Activated naive CD4-positive, alpha-beta T cell treated with anti-CD3 and anti-CD28 coated beads, Interleukin-2, amount 10 ng/mL, durations not matched to agents 7 days and 5 days (primary cell): ENCODE results near the gene BARX2.
A peak's percentile ranks its signal among the peaks of the same experiment; 100 is the strongest.
"Not testable (repeated sequence)": the region's sequence is repeated elsewhere in the genome, so short reads cannot be mapped to it uniquely, and the experiment has no call there.

Source experiments
- CTCF ChIA-PET: fragments of 350-600 bp; sonication (Branson Sonifier 250); formaldehyde crosslinking; loops from one replicate; lab custom pipeline; 2021; ENCODE audit warnings: antibody characterized with exemption; lab: Charles Lee
- DNase-seq: peaks from one replicate; pipeline ENCODE4 v3.0.0-alpha.2; 2020
- H3K27ac Mint-ChIP-seq: one replicate; pipeline ENCODE4 v1.8.0; 2021; ENCODE audit warnings: mild to moderate bottlenecking, moderate library complexity, mixed read lengths
- H3K27me3 Mint-ChIP-seq: one replicate; pipeline ENCODE4 v1.8.0; 2021; ENCODE audit warnings: mild to moderate bottlenecking, mixed read lengths
- H3K36me3 Mint-ChIP-seq: one replicate; pipeline ENCODE4 v1.8.0; 2021; ENCODE audit warnings: mixed read lengths
- H3K4me1 Mint-ChIP-seq: one replicate; pipeline ENCODE4 v1.8.0; 2021; ENCODE audit warnings: mixed read lengths
- H3K4me3 Mint-ChIP-seq: one replicate; pipeline ENCODE4 v1.8.0; 2021; ENCODE audit warnings: mild to moderate bottlenecking, moderate library complexity, mixed read lengths
- H3K9me3 Mint-ChIP-seq: one replicate; pipeline ENCODE4 v1.8.0; 2021; ENCODE audit warnings: mixed read lengths

Gene BARX2, protein sequence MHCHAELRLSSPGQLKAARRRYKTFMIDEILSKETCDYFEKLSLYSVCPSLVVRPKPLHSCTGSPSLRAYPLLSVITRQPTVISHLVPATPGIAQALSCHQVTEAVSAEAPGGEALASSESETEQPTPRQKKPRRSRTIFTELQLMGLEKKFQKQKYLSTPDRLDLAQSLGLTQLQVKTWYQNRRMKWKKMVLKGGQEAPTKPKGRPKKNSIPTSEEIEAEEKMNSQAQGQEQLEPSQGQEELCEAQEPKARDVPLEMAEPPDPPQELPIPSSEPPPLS

DNA sequence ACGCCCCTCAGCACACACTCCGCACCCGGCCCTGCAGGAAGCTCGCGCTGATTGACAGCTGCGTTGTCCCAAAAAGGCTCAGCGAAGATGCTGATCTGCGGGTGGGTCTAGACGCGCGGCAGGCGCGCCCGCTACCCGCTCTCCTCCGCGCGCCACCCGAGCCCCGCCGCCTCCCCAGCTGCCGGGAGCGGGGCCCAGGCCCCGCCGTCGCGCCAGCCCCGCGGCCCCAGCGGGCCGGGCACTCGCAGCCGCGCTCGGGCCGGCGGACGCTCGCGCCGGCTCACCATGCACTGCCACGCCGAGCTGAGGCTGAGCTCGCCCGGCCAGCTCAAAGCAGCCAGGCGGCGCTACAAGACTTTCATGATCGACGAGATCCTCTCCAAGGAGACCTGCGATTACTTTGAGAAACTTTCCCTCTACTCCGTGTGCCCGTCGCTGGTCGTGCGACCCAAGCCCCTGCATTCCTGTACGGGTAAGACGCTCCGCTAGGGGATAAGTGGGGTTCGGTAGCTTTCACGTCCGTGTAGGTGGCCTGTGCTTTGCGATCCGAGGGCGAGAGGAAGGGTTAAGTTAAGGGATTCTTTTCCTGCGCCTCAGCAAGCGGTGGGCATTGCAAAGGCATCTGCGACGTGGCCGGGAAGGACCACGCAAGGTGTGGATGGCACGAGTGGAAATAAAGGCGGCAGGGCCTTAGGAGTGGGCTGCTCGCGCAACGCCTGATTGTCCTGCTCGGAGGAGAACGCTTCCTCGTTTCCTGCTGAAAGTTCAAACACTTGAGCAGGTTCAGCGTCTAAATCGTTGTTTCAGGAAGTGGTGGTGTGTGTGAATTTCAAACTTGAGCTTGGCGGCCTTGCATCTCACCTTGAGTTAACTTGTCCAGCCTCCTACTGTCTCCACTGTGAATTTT, at the start of gene BARX2:
Gene BARX2, plus strand, starts transcription at position 98 of the 907 bp plus-strand sequence. Its CDS starts 188 bp downstream, at position 286.
- no peak within 1 kb of the TSS for H3K27ac Mint-ChIP-seq
- H3K27me3 Mint-ChIP-seq, result peaks cover 75% of the 10 kb centered on the region
- H3K4me1 Mint-ChIP-seq, result peaks cover 29% of the 10 kb centered on the region
- H3K36me3 Mint-ChIP-seq, result no peaks in the 10 kb centered on the region
- CTCF ChIA-PET, result interaction anchor here (0.6 to 2.8 kb wide), 13 partner anchors 9 to 374 kb away, joined by 3 to 23 read pairs (median 5); no protein-coding TSS in a partner anchor
- H3K9me3 Mint-ChIP-seq, result no peaks in the 10 kb centered on the region
- peak within 1 kb of the TSS; percentile 59 for H3K4me3 Mint-ChIP-seq
- DNase-seq, result peak; percentile 48

DNA sequence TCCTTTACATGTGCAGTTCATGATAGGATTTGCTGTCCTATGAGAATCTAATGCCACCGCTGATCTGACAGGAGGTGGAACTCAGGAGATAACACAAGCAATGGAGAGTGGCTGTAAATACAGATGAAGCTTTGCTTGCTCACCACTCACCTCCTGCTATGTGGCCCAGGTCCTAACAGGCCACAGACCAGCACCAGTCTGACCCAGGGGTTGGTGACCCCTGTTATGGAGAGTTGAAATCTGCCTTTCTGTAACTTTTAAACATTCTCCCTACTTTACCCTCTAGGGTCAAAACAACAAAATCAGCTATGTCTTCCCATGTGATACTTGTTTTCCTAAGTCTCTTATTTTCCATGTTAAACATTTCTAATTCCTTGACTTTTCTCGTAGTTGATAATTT, 48.7 kb upstream of the BARX2 start:
- Mint-ChIP-seq H3K27me3 (peaks cover 19% of the 10 kb centered on the region), H3K27ac (no peak overlapping the region), H3K4me3 (no peak overlapping the region), H3K36me3 (no peaks in the 10 kb centered on the region), H3K4me1 (peaks cover 3% of the 10 kb centered on the region), H3K9me3 (no peaks in the 10 kb centered on the region)
- no peak for DNase-seq
- CTCF ChIA-PET, result no interaction called here

DNA sequence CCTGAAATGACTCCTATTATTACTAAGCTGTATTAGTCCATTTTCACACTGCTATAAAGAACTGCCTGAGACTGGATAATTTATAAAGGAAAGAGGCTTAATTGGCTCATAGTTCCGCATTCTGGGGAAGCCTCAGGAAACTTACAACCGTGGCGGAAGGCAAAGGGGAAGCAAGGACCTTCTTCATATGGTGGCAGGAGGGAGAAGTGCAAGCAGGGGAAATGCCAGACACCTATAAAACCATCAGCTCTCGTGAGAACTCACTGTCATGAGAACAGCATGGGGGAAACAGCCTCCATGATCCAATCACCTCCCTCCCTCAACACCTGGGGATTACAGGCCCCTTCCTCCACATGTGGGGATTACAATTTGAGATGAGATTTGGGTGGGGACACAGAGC, 47.9 kb upstream of the BARX2 start:
- H3K27me3 Mint-ChIP-seq, result peaks cover 20% of the 10 kb centered on the region
- CTCF ChIA-PET, result interaction anchor here (1.9 kb wide), 1 partner anchor 210 kb away, joined by 7 read pairs; no protein-coding TSS in a partner anchor
- not testable (repeated sequence) for H3K36me3 Mint-ChIP-seq, H3K9me3 Mint-ChIP-seq, H3K27ac Mint-ChIP-seq, H3K4me3 Mint-ChIP-seq, H3K4me1 Mint-ChIP-seq, DNase-seq

DNA sequence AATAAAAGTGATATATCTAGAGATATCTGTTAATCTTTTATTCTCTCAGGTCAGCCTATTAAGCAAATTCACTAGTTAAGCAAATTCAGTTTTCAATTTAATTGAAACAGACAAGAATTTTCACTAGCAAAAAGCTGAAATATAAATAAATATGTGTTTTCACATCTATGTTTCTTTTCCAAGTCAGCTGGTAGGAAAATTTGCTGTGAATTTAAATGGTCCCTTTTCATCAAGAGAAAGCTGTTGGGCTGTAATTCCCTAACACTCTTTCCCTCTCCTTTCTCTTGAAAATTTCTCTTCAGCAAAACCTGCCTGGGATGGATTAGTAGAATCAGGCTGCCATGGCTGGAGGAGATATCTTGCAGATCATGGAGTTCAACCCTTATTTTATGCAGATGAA, 46.9 kb upstream of the BARX2 start:
- no peak for DNase-seq
- Mint-ChIP-seq H3K4me3 (no peak overlapping the region), H3K36me3 (no peaks in the 10 kb centered on the region), H3K4me1 (peaks cover 5% of the 10 kb centered on the region), H3K27ac (no peak overlapping the region), H3K9me3 (no peaks in the 10 kb centered on the region), H3K27me3 (peaks cover 20% of the 10 kb centered on the region)
- CTCF ChIA-PET, result interaction anchor here (1.9 kb wide), 1 partner anchor 211 kb away, joined by 7 read pairs; no protein-coding TSS in a partner anchor

DNA sequence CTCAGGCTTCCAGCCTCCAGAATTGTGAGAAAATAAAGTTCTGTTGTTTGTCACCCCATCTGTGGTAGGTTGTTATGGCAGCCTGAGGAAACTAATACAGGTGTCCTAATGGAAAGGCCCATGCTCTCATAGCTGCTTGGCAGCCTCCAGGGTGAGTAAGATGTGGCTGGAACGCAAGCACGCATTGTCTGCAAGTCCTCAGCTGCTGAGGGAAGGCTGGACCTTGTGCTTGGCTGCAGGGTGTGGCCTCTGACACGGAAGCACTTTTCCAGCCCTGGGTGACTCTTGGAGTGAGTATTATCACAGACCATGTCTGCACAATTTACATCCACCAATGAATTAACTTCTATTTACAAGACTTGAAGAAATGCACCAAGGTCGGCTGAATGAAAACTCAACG, 44.4 kb upstream of the BARX2 start:
- no peak for DNase-seq
- no peak overlapping the region for H3K4me3 Mint-ChIP-seq
- peaks cover 15% of the 10 kb centered on the region for H3K27me3 Mint-ChIP-seq
- no peak overlapping the region for H3K27ac Mint-ChIP-seq
- H3K36me3 Mint-ChIP-seq, result no peaks in the 10 kb centered on the region
- H3K4me1 Mint-ChIP-seq, result peaks cover 5% of the 10 kb centered on the region
- CTCF ChIA-PET, result interaction anchor here (0.6 to 2.7 kb wide), 15 partner anchors 11 to 446 kb away, joined by 3 to 43 read pairs (median 3); no protein-coding TSS in a partner anchor
- H3K9me3 Mint-ChIP-seq, result no peaks in the 10 kb centered on the region

DNA sequence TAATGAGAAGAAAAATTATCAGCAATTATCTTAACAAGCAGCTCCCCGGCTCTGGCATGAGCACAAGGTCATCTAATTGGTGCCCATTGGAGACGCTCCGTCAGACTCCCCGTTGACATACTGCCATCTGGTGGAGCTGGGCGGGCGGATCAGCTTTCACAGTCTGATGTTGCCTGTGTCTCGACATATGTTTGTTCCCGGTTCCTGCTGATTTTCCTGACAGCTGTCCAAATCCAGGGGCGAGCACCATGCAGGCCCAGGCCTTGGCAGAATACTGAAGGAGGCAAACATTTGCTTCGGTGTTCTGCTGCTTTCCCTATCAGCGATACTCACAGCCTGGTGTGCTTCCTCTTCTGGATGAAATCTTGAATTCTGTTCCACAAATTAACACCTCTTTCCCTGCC, 43.8 kb upstream of the BARX2 start:
- no peaks in the 10 kb centered on the region for H3K9me3 Mint-ChIP-seq
- CTCF ChIA-PET, result interaction anchor here (0.6 to 2.7 kb wide), 16 partner anchors 11 to 447 kb away, joined by 3 to 43 read pairs (median 3); no protein-coding TSS in a partner anchor
- peaks cover 15% of the 10 kb centered on the region for H3K27me3 Mint-ChIP-seq
- no peak overlapping the region for H3K27ac Mint-ChIP-seq
- H3K36me3 Mint-ChIP-seq, result no peaks in the 10 kb centered on the region
- H3K4me1 Mint-ChIP-seq, result peaks cover 5% of the 10 kb centered on the region
- no peak overlapping the region for H3K4me3 Mint-ChIP-seq
- DNase-seq, result peak; percentile 75

DNA sequence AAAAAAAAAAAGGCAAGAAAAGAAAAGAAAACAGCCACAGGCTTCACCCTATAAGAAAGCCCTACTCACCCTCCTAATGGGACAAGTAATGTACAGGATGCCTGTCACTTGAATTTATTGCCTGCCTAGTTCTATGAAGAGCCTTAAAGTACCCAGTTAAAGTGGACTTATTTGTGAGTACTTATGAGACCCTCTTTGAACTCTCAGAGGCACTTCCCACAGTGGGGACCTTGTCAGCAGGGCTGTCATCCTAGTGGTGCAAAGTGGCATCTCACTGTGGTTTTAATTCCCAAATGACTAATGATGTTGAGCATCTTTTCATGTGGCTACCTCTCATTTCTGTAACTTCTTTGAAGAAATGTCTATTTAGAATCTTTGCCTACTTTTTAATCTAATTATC, 41.8 kb upstream of the BARX2 start:
- Mint-ChIP-seq H3K36me3 (no peaks in the 10 kb centered on the region), H3K27ac (no peak overlapping the region), H3K9me3 (no peaks in the 10 kb centered on the region), H3K27me3 (peaks cover 15% of the 10 kb centered on the region), H3K4me3 (no peak overlapping the region), H3K4me1 (peaks cover 5% of the 10 kb centered on the region)
- CTCF ChIA-PET, result interaction anchor here (0.6 to 1.2 kb wide), 5 partner anchors 213 to 1533 kb away, joined by 3 to 4 read pairs (median 3); no protein-coding TSS in a partner anchor
- no peak for DNase-seq

DNA sequence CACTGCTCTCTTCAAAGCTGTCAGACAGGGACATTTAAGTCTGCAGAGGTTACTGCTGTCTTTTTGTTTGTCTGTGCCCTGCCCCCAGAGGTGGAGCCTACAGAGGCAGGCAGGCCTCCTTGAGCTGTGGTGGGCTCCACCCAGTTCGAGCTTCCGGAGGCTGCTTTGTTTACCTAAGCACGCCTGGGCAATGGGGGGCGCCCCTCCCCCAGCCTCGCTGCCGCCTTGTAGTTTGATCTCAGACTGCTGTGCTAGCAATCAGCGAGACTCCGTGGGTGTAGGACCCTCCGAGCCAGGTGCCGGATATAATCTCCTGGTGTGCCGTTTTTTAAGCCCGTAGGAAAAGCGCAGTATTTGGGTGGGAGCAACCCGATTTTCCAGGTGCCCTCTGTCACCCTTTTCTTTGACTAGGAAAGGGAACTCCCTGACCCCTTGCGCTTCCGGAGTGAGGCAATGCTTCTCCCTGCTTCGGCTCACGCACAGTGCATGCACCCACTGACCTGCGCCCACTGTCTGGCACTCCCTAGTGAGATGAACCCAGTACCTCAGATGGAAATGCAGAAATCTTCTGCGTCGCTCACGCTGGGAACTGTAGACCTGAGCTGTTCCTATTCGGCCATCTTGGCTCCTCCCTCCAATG, 31.2 kb upstream of the BARX2 start:
- not testable (repeated sequence) for H3K4me3 Mint-ChIP-seq, H3K4me1 Mint-ChIP-seq, H3K36me3 Mint-ChIP-seq, H3K27ac Mint-ChIP-seq, H3K9me3 Mint-ChIP-seq, H3K27me3 Mint-ChIP-seq
- DNase-seq, result peak; percentile 67
- CTCF ChIA-PET, result interaction anchor here (0.7 to 1.0 kb wide), 2 partner anchors 12 to 400 kb away, joined by 3 to 4 read pairs; no protein-coding TSS in a partner anchor

DNA sequence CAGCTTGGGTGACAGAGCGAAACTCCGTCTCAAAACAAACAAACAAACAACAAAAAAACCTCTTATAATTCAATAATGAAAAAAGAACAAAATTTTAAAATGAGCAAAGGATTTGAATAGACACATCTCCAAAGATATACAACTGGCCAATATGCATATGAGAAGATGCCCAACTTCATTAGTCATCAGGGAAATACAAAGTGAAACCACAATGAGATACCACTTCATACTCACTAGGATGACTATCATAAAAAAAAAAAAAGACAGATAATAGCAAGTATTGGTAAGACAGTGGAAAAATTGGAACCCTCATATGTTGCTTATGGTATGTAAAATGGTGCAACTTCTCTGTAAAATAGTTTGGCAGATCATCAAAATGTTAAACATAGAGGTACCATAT, 28.7 kb upstream of the BARX2 start:
- peaks cover 7% of the 10 kb centered on the region for H3K4me1 Mint-ChIP-seq
- H3K27me3 Mint-ChIP-seq, result no peaks in the 10 kb centered on the region
- DNase-seq, result no peak
- no peak overlapping the region for H3K27ac Mint-ChIP-seq
- CTCF ChIA-PET, result no interaction called here
- no peak overlapping the region for H3K4me3 Mint-ChIP-seq
- no peaks in the 10 kb centered on the region for H3K36me3 Mint-ChIP-seq
- no peaks in the 10 kb centered on the region for H3K9me3 Mint-ChIP-seq

DNA sequence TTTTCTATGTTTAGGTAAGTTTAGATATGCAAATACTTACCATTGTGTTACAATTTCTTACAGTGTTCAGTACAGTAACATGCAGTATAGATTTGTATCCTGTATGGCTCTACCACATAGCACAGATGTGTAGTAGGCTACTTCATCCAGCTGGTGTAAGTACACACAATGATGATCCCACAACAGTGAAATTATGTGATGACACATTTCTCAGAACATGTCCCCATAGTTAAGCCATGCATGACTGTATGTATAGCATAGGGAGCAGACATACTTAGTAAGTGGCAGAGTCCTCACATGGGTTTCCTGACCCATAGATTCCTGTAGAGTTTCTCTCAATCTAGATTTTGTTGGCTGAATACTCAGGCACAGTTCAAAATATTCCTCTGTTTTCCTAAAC, 26.8 kb upstream of the BARX2 start:
- Mint-ChIP-seq H3K9me3 (no peaks in the 10 kb centered on the region), H3K4me1 (peaks cover 7% of the 10 kb centered on the region), H3K36me3 (no peaks in the 10 kb centered on the region), H3K4me3 (no peak overlapping the region), H3K27me3 (peaks cover 8% of the 10 kb centered on the region), H3K27ac (no peak overlapping the region)
- CTCF ChIA-PET, result no interaction called here
- no peak for DNase-seq

DNA sequence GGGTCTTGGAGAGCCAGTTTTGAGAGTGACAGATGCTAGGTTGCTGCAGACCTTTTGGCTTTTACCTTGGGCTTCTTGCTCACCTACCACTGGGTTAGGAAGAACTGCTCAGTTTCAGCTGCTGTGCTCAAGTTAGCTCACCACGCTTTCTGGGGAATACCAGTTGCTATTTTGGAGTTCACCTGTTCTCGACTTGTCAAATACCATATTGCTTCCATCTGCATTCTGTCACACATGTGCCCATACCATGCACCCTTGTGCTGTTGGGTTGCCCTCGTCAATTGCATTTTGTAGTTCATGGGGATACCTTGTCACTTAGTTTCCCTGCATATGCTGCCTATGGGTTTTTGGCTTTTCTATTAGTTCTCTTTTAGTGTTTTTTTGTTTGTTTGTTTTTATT, 23.0 kb upstream of the BARX2 start:
- H3K27ac Mint-ChIP-seq, result no peak overlapping the region

DNA sequence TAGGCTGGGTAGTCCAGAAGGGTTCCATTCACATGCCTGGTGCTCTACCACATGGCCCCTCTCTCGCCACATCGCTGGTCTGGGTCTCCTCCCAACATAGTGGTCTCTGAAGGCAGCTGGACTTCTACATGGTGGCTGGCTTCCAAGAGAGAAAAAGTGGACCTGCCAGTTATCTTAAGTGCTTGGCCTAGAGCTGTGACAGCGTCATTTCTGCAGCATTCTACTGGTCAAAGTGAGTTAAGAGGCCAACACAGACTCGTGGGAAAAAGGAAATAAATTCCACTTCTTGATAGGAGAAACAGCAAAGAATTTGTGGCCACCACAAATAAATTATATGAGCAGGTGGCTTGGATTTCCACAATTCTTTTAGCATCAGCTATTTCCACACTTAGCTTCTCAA, 21.0 kb upstream of the BARX2 start:
- Mint-ChIP-seq H3K4me1 (no peaks in the 10 kb centered on the region), H3K36me3 (no peaks in the 10 kb centered on the region), H3K27ac (no peak overlapping the region), H3K4me3 (no peak overlapping the region), H3K27me3 (peaks cover 8% of the 10 kb centered on the region), H3K9me3 (no peaks in the 10 kb centered on the region)
- CTCF ChIA-PET, result interaction anchor here (1.4 kb wide), 1 partner anchor 9 kb away, joined by 4 read pairs; no protein-coding TSS in a partner anchor
- DNase-seq, result no peak

More for the DNA sequence above, 23.0 kb upstream of the BARX2 start:
- Mint-ChIP-seq H3K9me3 (no peaks in the 10 kb centered on the region), H3K27me3 (peaks cover 8% of the 10 kb centered on the region), H3K36me3 (no peaks in the 10 kb centered on the region), H3K4me1 (no peaks in the 10 kb centered on the region), H3K4me3 (no peak overlapping the region)
- CTCF ChIA-PET, result no interaction called here
- DNase-seq, result no peak

DNA sequence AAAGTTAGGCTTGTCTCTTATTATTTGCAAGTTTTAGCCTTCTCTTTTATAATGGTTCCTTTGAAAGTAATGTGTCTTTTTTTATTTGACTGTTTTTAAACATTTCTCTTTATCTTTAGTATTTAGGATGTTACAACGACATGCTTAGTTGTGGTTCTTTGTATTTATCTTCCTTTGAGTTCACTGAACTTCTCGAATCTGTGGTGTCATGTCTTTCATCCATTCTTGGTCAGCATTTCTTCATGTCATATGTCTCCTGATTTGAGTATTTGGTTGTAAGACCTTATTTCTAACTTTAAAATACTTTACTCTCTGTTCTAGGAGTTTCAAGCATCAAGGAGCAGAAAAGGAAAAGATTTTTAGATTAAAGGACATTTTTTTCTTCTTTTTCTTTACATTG, 15.9 kb upstream of the BARX2 start:
- CTCF ChIA-PET, result interaction anchor here (1.0 to 1.1 kb wide), 2 partner anchors 17 to 388 kb away, joined by 3 read pairs; no protein-coding TSS in a partner anchor
- H3K9me3 Mint-ChIP-seq, result no peaks in the 10 kb centered on the region
- DNase-seq, result no peak
- H3K27me3 Mint-ChIP-seq, result no peaks in the 10 kb centered on the region
- H3K4me1 Mint-ChIP-seq, result no peaks in the 10 kb centered on the region
- no peak overlapping the region for H3K27ac Mint-ChIP-seq
- no peaks in the 10 kb centered on the region for H3K36me3 Mint-ChIP-seq
- H3K4me3 Mint-ChIP-seq, result no peak overlapping the region
